Tibial artery (tissue), 4 donors: ENCODE measurements around the gene TMPRSS9.

Experiments
- DNase-seq, 2 donors: peaks; one replicate each; pipeline ENCODE4 v3.0.0-alpha.2; 2019
- H3K27ac ChIP-seq, 2 donors: fragments of 200-600 bp; sonication (generic) in 1 of 2; 1 replicate in 1 of 2; 2 replicates in 1 of 2; pipeline ENCODE4 v1.5.1; 2018 to 2019; ENCODE audit warnings: mild to moderate bottlenecking in 1 of 2
- H3K27me3 ChIP-seq, 2 donors: fragments of 200-600 bp; sonication (generic) in 1 of 2; one replicate each; pipeline versions ENCODE4 v1.5.1 to v1.6.0; 2016 to 2019
- H3K36me3 ChIP-seq, 3 donors: fragments of 200-600 bp; sonication (generic) in 2 of 3; one replicate each; pipeline ENCODE4 v1.5.1; 2016 to 2019; ENCODE audit warnings: mild to moderate bottlenecking in 2 of 3
- H3K4me1 ChIP-seq, 4 donors: fragments of 200-600 bp; sonication (generic) in 2 of 4; 1 replicate in 3 of 4; 2 replicates in 1 of 4; pipeline ENCODE4 v1.5.1; 2016 to 2019
- H3K4me3 ChIP-seq, 2 donors: fragments of 200-600 bp; sonication (generic) in 1 of 2; 1 replicate in 1 of 2; 2 replicates in 1 of 2; pipeline ENCODE4 v1.5.1; 2018 to 2019; ENCODE audit warnings: mild to moderate bottlenecking in 2 of 2
- H3K9me3 ChIP-seq, 3 donors: fragments of 200-600 bp; sonication (generic) in 1 of 3; one replicate each; pipeline ENCODE4 v1.5.1; 2016 to 2019
- intact Hi-C: fragments of 100-400 bp; cut with DNase I; formaldehyde crosslinking; loops from one replicate; pipeline ENCODE4 v1.15.0; 2023; ENCODE audit warnings: low total_unique reads
- TF ChIP-seq, protein P1 (sequence below), 2 experiments: fragments of 200-600 bp in 1 of 2; fragments of 450-650 bp in 1 of 2; IDR thresholded peaks; one replicate each; pipeline ENCODE4 v1.5.1; 2017 to 2019; ENCODE audit warnings: antibody characterized with exemption in 2 of 2, mild to moderate bottlenecking in 1 of 2, moderate library complexity in 1 of 2

TMPRSS9 gene

DNA sequence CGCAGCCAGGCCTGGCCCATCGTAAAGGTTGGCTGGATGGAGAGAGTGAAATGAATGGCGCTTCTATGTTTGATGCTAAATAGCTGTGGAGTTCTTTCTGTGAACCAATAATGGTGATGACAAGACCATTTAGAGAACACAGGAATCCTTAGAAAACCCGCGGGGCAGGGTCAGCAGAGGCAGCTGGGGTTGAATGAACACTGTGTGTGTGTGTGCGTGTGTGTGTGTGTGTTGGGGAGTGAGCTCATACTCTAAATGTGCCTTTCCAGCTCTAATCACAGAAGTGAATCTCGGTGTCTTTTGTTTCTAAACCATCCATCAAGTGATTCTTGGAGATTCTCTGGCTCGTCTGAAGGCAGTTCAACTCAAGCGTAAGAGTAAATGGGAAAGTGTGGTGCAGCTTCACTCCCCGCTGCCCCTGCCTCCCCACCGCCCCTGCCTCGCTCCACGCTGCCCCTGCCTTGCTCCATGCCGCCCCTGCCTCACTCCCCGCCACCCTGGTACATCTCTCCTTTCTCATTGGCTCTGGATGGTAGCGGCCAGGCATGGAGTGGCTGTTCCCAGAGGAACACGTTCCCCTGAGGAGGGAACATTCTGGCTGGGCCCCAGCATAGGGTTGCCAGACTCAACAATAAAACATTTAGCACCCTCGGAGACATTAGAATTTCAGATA is 21.2 kb downstream of the TMPRSS9 start:
- Histone ChIP-seq H3K9me3 (peaks cover 0 to 6% (median 5%) of the 10 kb centered on the region in 3 donors), H3K36me3 (no peaks in the 10 kb centered on the region), H3K4me3 (no peak overlapping the region), H3K4me1 (peaks cover 0 to 7% (median 0%) of the 10 kb centered on the region in 4 donors), H3K27ac (no peak overlapping the region), H3K27me3 (peaks cover 0 to 67% of the 10 kb centered on the region in 2 donors)
- intact Hi-C loops, result no loop called here
- no peak for DNase-seq
- TF ChIP-seq, protein P1, sequence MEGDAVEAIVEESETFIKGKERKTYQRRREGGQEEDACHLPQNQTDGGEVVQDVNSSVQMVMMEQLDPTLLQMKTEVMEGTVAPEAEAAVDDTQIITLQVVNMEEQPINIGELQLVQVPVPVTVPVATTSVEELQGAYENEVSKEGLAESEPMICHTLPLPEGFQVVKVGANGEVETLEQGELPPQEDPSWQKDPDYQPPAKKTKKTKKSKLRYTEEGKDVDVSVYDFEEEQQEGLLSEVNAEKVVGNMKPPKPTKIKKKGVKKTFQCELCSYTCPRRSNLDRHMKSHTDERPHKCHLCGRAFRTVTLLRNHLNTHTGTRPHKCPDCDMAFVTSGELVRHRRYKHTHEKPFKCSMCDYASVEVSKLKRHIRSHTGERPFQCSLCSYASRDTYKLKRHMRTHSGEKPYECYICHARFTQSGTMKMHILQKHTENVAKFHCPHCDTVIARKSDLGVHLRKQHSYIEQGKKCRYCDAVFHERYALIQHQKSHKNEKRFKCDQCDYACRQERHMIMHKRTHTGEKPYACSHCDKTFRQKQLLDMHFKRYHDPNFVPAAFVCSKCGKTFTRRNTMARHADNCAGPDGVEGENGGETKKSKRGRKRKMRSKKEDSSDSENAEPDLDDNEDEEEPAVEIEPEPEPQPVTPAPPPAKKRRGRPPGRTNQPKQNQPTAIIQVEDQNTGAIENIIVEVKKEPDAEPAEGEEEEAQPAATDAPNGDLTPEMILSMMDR (IDR thresholded peaks at IDR 0.05), result no peak

DNA sequence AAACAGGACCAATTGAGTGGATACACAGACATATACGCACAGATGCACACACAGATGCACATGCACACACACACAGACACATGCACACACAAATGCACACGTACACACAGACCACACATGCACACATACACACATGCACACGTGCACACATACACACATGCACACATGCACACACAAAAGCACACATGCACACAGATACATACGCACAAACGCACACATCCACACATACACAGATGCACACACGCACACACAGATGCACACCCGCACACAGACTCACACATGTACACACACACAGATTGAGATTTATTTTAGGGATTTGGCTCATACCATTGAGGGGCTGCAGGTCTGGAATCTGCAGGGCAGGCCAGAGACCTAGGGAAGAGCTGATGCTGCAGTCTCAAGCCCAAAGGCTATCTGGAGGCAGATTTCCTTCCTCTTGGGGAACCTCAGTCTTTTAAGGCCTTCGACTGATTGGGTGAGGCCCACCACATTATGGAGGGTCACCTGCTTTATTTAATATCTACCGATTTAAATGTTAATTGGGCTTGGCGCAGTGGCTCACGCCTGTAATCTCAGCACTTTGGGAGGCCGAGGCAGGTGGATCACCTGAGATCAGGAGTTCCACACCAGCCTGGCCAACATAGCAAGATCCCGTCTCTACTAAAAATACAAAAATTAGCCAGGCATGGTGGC is 22.6 kb downstream of the TMPRSS9 start:
- no peak overlapping the region for H3K27ac ChIP-seq
- peaks cover 0 to 7% (median 0%) of the 10 kb centered on the region in 4 donors for H3K4me1 ChIP-seq
- peaks cover 0 to 74% of the 10 kb centered on the region in 2 donors for H3K27me3 ChIP-seq
- intact Hi-C loops, result no loop called here
- TF ChIP-seq, protein P1 (IDR thresholded peaks at IDR 0.05), result no peak
- no peak for DNase-seq
- no peak overlapping the region for H3K4me3 ChIP-seq
- H3K36me3 ChIP-seq, result no peaks in the 10 kb centered on the region
- peaks cover 0 to 6% (median 5%) of the 10 kb centered on the region in 3 donors for H3K9me3 ChIP-seq

GRCh38 chr19:2385053-2385721 is 25.1 kb downstream of the TMPRSS9 start:
- no peaks in the 10 kb centered on the region for H3K36me3 ChIP-seq
- H3K4me3 ChIP-seq, result no peak overlapping the region
- TF ChIP-seq, protein P1 (IDR thresholded peaks at IDR 0.05), result no peak
- H3K27me3 ChIP-seq, result peaks cover 0 to 79% of the 10 kb centered on the region in 2 donors
- H3K9me3 ChIP-seq, result peaks cover 0 to 6% (median 4%) of the 10 kb centered on the region in 3 donors
- intact Hi-C loops, result no loop called here
- no peak for DNase-seq
- H3K4me1 ChIP-seq, result peaks cover 0 to 7% (median 0%) of the 10 kb centered on the region in 4 donors
- no peak overlapping the region for H3K27ac ChIP-seq

DNA sequence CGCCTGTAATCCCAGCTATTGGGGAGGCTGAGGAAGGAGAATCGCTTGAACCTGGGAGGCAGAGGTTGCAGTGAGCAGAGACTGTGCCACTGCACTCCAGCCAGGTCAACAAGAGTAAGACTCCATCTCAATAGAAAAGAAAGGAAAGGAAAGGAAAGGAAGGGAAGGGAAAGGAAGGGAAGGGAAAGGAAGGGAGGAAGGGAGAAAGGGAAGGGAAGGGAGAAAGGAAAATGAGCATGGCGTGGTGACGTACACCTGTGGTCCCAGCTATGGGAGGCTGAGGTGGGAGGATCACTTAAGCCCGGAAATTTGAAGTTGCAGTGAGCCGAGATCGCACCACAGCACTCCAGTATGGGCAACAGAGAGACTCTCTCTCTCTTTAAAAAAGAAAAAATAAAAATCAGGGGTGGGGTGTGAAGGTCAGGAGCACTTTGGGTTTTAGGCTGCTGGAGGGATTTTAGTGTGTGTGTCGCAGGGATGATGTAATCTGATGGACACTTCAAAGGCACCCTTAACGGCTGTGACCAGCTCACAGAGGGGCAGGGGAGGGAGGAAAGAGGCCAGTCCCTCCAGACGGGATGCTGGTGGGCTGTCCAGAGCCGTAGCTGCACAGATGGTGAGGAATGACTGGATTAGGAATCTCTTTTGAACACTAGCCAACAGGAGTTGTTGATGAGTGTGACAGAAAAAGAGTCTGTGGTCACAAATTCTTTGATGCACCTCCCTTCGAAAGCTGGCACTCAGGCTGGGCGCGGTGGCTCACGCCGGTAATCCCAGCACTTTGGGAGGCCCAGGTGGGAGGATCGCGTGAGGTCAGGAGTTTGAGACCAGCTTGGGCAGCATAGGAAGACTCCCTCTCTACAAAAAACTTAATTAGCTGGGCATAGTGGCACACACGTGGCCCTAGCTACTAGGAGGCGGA is 27.6 kb downstream of the TMPRSS9 start:
- Histone ChIP-seq H3K27ac (no peak overlapping the region), H3K4me3 (no peak overlapping the region), H3K9me3 (no peaks in the 10 kb centered on the region), H3K36me3 (no peaks in the 10 kb centered on the region), H3K4me1 (peaks cover 0 to 7% (median 0%) of the 10 kb centered on the region in 4 donors), H3K27me3 (peaks cover 0 to 58% of the 10 kb centered on the region in 2 donors)
- no peak for DNase-seq
- intact Hi-C loops, result no loop called here
- TF ChIP-seq, protein P1 (IDR thresholded peaks at IDR 0.05), result no peak

DNA sequence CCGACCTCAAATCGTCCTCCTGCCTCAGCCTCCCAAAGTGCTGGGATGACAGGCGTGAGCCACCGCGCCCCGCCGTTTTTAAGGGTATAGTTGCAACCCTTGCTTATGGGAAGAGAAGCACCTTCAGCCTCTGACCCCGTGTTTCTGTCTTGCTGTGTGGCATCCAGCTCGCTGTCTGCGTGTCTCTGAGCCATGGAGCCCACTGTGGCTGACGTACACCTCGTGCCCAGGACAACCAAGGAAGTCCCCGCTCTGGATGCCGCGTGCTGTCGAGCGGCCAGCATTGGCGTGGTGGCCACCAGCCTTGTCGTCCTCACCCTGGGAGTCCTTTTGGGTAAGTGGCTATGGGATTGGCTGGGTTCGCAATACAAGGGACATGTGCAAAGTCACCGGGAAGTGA is 29.5 kb downstream of the TMPRSS9 start:
- no peak overlapping the region for H3K4me3 ChIP-seq
- TF ChIP-seq, protein P1 (IDR thresholded peaks at IDR 0.05), result no peak
- H3K27ac ChIP-seq, result no peak overlapping the region
- intact Hi-C loops, result no loop called here
- H3K27me3 ChIP-seq, result peaks cover 0 to 40% of the 10 kb centered on the region in 2 donors
- peaks cover 0 to 7% (median under 1%) of the 10 kb centered on the region in 4 donors for H3K4me1 ChIP-seq
- no peaks in the 10 kb centered on the region for H3K36me3 ChIP-seq
- no peak for DNase-seq
- H3K9me3 ChIP-seq, result no peaks in the 10 kb centered on the region
